KMS-11 (cell line): ENCODE data around the gene PIAS4.
A peak's percentile ranks its signal among the peaks of the same experiment; 100 is the strongest.

ENCODE experiments used
- H2AFZ ChIP-seq: fragments of 200-600 bp; sonication (generic); 2 replicates; pipeline ENCODE4 v1.6.1; 2016; ENCODE audit warnings: antibody characterized with exemption, mixed run types, low read depth
- H3K27ac ChIP-seq: fragments of 200-600 bp; sonication (generic); 2 replicates; pipeline ENCODE4 v1.6.1; 2016; ENCODE audit warnings: mild to moderate bottlenecking, mixed run types
- H3K27me3 ChIP-seq: fragments of 200-600 bp; sonication (generic); 2 replicates; pipeline ENCODE4 v1.6.1; 2017; ENCODE audit warnings: mild to moderate bottlenecking, low read depth, mixed run types, moderate library complexity; ENCODE audit not compliant: insufficient read depth
- H3K36me3 ChIP-seq: fragments of 200-600 bp; sonication (generic); 2 replicates; pipeline ENCODE4 v1.6.1; 2017; ENCODE audit warnings: mild to moderate bottlenecking, mixed run types; ENCODE audit not compliant: insufficient read depth
- H3K4me1 ChIP-seq: fragments of 200-600 bp; sonication (generic); 2 replicates; pipeline ENCODE4 v1.6.1; 2016; ENCODE audit warnings: mild to moderate bottlenecking, low read depth, mixed run types; ENCODE audit not compliant: poor library complexity, severe bottlenecking
- H3K4me2 ChIP-seq: fragments of 200-600 bp; sonication (generic); 2 replicates; pipeline ENCODE4 v1.7.0; 2016; ENCODE audit warnings: mild to moderate bottlenecking, mixed run types
- H3K4me3 ChIP-seq: fragments of 200-600 bp; sonication (generic); IDR thresholded peaks from 2 replicates; pipeline ENCODE4 v1.6.1; 2017; ENCODE audit warnings: low read depth, low read length, mixed read lengths; ENCODE audit not compliant: insufficient read depth
- H3K79me2 ChIP-seq: fragments of 200-600 bp; sonication (generic); 2 replicates; pipeline ENCODE4 v1.6.1; 2016; ENCODE audit warnings: low read depth, mixed run types; ENCODE audit not compliant: insufficient read depth
- H3K9ac ChIP-seq: fragments of 200-600 bp; sonication (generic); 2 replicates; pipeline ENCODE4 v1.6.1; 2016; ENCODE audit warnings: mild to moderate bottlenecking, mixed run types
- H4K20me1 ChIP-seq: fragments of 200-600 bp; sonication (generic); 2 replicates; pipeline ENCODE4 v1.6.1; 2016; ENCODE audit warnings: mild to moderate bottlenecking, mixed run types; ENCODE audit not compliant: insufficient read depth
- TF ChIP-seq, protein P1 (sequence below): fragments of 200-600 bp; sonication (generic); conservative IDR thresholded peaks from 2 replicates; pipeline ENCODE4 v1.6.1; 2017; ENCODE audit warnings: low read depth, mild to moderate bottlenecking, antibody characterized with exemption, low read length, moderate library complexity, mixed read lengths

The PIAS4 gene

DNA sequence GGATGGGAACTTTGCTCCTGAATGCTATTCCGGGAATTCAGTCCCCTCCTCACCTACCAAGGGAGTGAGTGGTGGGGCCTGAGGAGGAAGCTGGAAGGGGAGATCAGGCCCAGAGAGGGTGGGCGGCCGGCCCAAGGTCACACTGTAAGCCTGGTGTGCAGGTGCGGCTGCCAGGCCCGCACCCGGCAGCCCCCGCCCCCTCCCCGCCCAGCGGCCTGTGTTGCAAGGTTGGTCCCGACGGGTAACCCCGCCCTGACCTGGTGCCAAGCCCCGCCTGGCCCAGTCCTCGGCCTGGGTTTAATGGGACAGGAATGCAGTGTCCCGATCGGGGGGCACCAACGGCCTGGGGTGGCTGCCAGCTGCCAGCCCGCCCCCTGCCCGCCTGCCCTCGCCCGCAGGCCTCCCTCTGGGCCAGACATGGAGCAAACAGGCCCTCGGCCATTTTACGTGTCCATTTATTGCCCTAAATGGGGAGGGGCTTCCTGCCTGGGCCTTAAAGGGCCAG lies 53.7 kb downstream of the PIAS4 start:
- H3K79me2 ChIP-seq = peaks cover 85% of the 10 kb centered on the region
- no peak overlapping the region for H3K27ac ChIP-seq
- no peaks in the 10 kb centered on the region for H3K27me3 ChIP-seq
- peaks cover 25% of the 10 kb centered on the region; the same call in 1 of the 2 replicates for H4K20me1 ChIP-seq
- peaks cover 12% of the 10 kb centered on the region for H3K4me1 ChIP-seq
- no peak overlapping the region for H3K4me2 ChIP-seq
- no peaks in the 10 kb centered on the region for H3K36me3 ChIP-seq
- H3K4me3 ChIP-seq = no peak overlapping the region
- TF ChIP-seq, protein P1, sequence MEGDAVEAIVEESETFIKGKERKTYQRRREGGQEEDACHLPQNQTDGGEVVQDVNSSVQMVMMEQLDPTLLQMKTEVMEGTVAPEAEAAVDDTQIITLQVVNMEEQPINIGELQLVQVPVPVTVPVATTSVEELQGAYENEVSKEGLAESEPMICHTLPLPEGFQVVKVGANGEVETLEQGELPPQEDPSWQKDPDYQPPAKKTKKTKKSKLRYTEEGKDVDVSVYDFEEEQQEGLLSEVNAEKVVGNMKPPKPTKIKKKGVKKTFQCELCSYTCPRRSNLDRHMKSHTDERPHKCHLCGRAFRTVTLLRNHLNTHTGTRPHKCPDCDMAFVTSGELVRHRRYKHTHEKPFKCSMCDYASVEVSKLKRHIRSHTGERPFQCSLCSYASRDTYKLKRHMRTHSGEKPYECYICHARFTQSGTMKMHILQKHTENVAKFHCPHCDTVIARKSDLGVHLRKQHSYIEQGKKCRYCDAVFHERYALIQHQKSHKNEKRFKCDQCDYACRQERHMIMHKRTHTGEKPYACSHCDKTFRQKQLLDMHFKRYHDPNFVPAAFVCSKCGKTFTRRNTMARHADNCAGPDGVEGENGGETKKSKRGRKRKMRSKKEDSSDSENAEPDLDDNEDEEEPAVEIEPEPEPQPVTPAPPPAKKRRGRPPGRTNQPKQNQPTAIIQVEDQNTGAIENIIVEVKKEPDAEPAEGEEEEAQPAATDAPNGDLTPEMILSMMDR = no peak
- no peak overlapping the region for H3K9ac ChIP-seq
- H2AFZ ChIP-seq = no peak overlapping the region

DNA sequence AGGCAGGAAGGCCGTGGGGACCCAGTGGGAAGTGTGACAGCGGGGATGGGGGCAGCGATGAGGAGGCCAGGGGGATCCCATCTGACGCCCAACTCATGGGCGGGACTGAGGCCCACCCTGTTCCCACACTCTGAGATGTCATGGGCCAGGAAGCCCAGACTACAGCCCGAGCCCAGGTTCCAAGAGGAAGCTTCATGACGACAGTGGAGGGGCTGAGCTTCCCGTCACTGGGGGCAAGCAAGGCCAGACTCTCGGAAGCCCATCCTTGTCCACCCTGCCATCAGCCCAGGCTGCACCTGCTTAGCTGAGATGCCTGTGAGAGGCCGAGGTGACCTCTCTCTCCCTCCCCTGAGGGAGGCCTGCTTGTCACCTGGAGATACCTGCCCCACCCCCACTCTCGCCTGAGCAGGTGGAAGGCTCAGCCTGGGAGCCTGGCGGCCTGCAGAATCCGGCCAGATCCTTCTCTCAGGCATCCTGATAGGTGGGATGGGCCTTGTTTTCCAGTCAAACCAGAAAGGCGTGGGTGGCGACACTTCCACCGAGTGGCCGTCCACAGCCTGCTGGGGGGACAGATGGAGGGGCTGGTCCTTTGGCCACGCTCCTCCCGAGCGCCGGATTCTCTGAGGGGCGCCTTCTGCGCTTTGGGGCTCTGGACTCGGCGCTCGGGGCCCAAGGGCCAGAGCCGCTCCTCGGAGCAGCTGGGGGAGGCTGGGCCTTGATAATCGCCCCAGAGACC lies 54.3 kb downstream of the PIAS4 start:
- Histone ChIP-seq H4K20me1 (peaks cover 25% of the 10 kb centered on the region; the same call in 1 of the 2 replicates), H2AFZ (no peak overlapping the region), H3K27ac (no peak overlapping the region), H3K9ac (no peak overlapping the region), H3K4me3 (no peak overlapping the region), H3K27me3 (no peaks in the 10 kb centered on the region), H3K36me3 (no peaks in the 10 kb centered on the region), H3K79me2 (peaks cover 80% of the 10 kb centered on the region), H3K4me1 (peaks cover 12% of the 10 kb centered on the region), H3K4me2 (no peak overlapping the region)
- TF ChIP-seq, protein P1 = no peak

DNA sequence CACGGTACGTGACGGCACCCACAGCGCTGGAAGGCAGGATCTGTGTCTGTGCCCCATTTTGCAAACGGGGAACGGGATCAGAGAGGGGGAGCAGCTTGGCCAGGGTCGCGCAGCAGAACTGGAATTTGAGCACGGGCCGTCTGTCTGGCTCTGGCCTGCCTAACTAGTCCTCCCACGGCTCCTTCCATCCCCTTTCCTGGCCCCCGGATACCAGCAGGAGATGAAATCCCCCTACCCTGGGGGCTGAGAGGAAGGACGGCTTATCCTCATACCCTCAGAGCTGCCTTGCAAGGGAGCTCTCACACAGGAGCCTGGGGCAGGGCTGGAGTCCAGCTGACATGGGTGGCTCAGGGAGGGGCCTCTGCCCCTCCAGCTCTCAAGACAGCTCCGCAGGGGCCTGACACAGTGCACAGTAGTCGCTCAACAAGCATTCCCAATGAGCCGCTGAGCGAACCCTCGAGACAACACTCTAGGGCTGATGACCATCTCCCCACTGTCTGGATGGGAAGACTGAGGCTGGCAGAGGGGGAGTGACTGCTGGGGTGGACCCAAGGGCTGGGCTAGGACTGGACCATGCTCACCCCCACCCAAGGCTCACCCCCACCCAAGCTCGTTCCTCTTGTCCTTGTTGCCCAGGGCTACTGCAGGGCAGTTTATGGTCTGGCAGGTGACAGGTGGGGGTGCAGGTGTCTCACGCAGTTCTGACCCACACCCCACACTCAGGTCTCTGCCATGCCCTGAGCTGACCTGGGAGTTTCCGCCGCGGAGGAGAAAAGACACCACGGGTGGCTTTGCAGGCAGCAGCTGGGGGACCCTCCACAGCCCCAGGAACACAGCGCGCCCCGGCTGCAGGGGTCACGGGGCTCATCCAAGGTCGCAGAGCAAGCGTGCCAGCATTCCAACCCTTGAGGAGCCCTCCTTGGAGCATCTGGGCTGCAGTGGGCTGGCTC lies 55.2 kb downstream of the PIAS4 start:
- H2AFZ ChIP-seq = no peak overlapping the region
- no peak overlapping the region for H3K4me2 ChIP-seq
- H4K20me1 ChIP-seq = peaks cover 25% of the 10 kb centered on the region; the same call in 1 of the 2 replicates
- no peak overlapping the region for H3K4me3 ChIP-seq
- no peak overlapping the region; the same call in 1 of the 2 replicates for H3K9ac ChIP-seq
- H3K36me3 ChIP-seq = no peaks in the 10 kb centered on the region
- TF ChIP-seq, protein P1 = no peak
- H3K79me2 ChIP-seq = peaks cover 71% of the 10 kb centered on the region
- peaks cover 12% of the 10 kb centered on the region for H3K4me1 ChIP-seq
- H3K27ac ChIP-seq = no peak overlapping the region
- no peaks in the 10 kb centered on the region for H3K27me3 ChIP-seq

DNA sequence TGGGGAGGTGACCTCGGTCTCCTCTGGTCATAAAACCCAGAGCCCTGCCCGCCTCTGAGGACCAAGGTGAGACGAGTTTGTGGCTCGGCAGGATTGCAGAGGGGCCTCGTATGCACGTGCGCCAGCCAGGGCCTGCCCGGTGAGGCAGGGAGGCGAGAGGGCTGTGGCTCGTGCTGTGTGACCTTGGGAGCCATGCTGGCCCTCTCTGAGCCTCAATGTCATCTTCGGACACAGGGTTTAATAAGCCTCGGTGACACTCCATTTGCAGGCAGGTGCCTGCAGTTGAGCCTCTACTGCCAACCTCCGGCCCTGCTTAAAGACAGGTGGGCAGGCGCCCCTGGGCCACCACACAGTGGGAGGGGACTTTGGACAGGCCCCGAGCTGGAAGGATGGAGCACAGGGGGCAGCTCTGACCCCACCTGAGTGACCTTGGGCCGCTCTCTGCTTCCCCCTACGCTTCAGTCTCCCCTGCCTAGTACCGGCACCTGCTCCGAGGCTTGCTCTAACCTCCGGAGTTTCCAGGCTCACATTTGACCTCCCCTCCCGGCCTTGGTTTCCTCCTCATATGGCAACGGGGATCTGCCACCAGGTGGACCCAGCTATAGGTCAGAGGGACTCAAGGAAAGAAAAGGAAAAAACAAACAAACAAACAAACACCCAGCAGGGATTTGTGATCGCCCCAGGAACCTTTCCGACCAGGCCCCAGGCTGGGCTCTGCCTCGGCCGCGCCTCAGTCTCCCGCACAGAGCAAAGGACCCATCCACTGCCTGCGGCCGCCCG lies 56.0 kb downstream of the PIAS4 start:
- Histone ChIP-seq H3K27ac (peak overlapping the region; percentile 73; the same call in 1 of the 2 replicates), H3K36me3 (no peaks in the 10 kb centered on the region), H3K4me2 (peak overlapping the region; percentile 71), H3K4me1 (peaks cover 18% of the 10 kb centered on the region), H3K27me3 (peaks cover 7% of the 10 kb centered on the region), H2AFZ (no peak overlapping the region), H3K79me2 (peaks cover 65% of the 10 kb centered on the region), H4K20me1 (peaks cover 25% of the 10 kb centered on the region; the same call in 1 of the 2 replicates), H3K9ac (peak overlapping the region; percentile 93; the same call in 1 of the 2 replicates), H3K4me3 (no peak overlapping the region)
- TF ChIP-seq, protein P1 = no peak
